Jurkat, Clone E6-1 (cell line): ENCODE results near the gene RP2.
A peak's percentile ranks its signal among the peaks of the same experiment; 100 is the strongest.

ENCODE experiments used
- DNase-seq: peaks from one replicate; pipeline ENCODE4 v3.0.0-alpha.2; 2011; ENCODE audit warnings: low read depth, low spot score
- H3K4me3 ChIP-seq: 2 replicates; pipeline ENCODE4 v1.5.1; 2011; ENCODE audit warnings: mild to moderate bottlenecking, low read length, control low read depth, moderate library complexity

Gene RP2

GRCh38 chrX:46838974-46839480 lies 2.2 kb downstream of the RP2 start:
- no peak overlapping the region for H3K4me3 ChIP-seq
- no peak for DNase-seq

GRCh38 chrX:46840946-46841345 lies 4.1 kb downstream of the RP2 start:
- no peak for DNase-seq
- no peak overlapping the region for H3K4me3 ChIP-seq

- H3K4me3 ChIP-seq = no peak overlapping the region
- DNase-seq = no peak
Observed at GRCh38 chrX:46841346-46841745, 4.5 kb downstream of the RP2 start.

- H3K4me3 ChIP-seq = no peak overlapping the region
- DNase-seq = no peak
Observed at GRCh38 chrX:46844913-46845312, 8.1 kb downstream of the RP2 start.

GRCh38 chrX:46849933-46850332 lies 13.1 kb downstream of the RP2 start:
- H3K4me3 ChIP-seq = no peak overlapping the region
- no peak for DNase-seq

GRCh38 chrX:46850771-46851170 lies 13.9 kb downstream of the RP2 start:
- DNase-seq = no peak

GRCh38 chrX:46856483-46856882 lies 19.6 kb downstream of the RP2 start:
- no peak overlapping the region for H3K4me3 ChIP-seq
- no peak for DNase-seq

More at GRCh38 chrX:46850771-46851170, 13.9 kb downstream of the RP2 start:
- no peak overlapping the region for H3K4me3 ChIP-seq

GRCh38 chrX:46860557-46860956 lies 23.7 kb downstream of the RP2 start:
- no peak for DNase-seq
- no peak overlapping the region for H3K4me3 ChIP-seq

GRCh38 chrX:46863072-46863471 lies 26.2 kb downstream of the RP2 start:
- no peak for DNase-seq
- no peak overlapping the region for H3K4me3 ChIP-seq

- no peak overlapping the region for H3K4me3 ChIP-seq
- DNase-seq = no peak
Observed at GRCh38 chrX:46864606-46865005, 27.8 kb downstream of the RP2 start.

GRCh38 chrX:46865281-46865680 lies 28.4 kb downstream of the RP2 start:
- no peak for DNase-seq
- no peak overlapping the region for H3K4me3 ChIP-seq

GRCh38 chrX:46866726-46867125 lies 29.9 kb downstream of the RP2 start:
- DNase-seq = no peak
- no peak overlapping the region for H3K4me3 ChIP-seq

GRCh38 chrX:46873746-46874145 lies 36.9 kb downstream of the RP2 start:
- H3K4me3 ChIP-seq = no peak overlapping the region
- DNase-seq = no peak

- no peak for DNase-seq
- no peak overlapping the region for H3K4me3 ChIP-seq
Observed at GRCh38 chrX:46876901-46877300, 40.1 kb downstream of the RP2 start.

- no peak for DNase-seq
Observed at GRCh38 chrX:46882266-46882665, 45.4 kb downstream of the RP2 start.

GRCh38 chrX:46884799-46885198 lies 48.0 kb downstream of the RP2 start:
- H3K4me3 ChIP-seq = no peak overlapping the region
- DNase-seq = no peak

More at GRCh38 chrX:46882266-46882665, 45.4 kb downstream of the RP2 start:
- no peak overlapping the region for H3K4me3 ChIP-seq

GRCh38 chrX:46898207-46898606 lies 61.4 kb downstream of the RP2 start:
- no peak overlapping the region for H3K4me3 ChIP-seq
- DNase-seq = no peak

- peak; percentile 27 for DNase-seq
- H3K4me3 ChIP-seq = peak overlapping the region; percentile 51
Observed at GRCh38 chrX:46903458-46904242, 66.8 kb downstream of the RP2 start.

- DNase-seq = no peak
- H3K4me3 ChIP-seq = no peak overlapping the region
Observed at GRCh38 chrX:46904626-46905025, 67.8 kb downstream of the RP2 start.

GRCh38 chrX:46910415-46910814 lies 73.6 kb downstream of the RP2 start:
- DNase-seq = no peak
- H3K4me3 ChIP-seq = no peak overlapping the region

- DNase-seq = peak; percentile 51
- peak within 1 kb of the TSS; percentile 59 for H3K4me3 ChIP-seq
Observed at GRCh38 chrX:46912098-46912602, 75.3 kb downstream of the RP2 start, which contains the start of gene JADE3. Gene JADE3 (plus strand): TSS chrX:46912421. CDS start chrX:46984895, 72,474 bp downstream.
